ENCODE measurements around the gene MARK4.

- TF ChIP-seq POLR2A (IDR thresholded peaks at IDR 0.05; ENCODE audit: low read depth, low read length) (no peak), TAF1 (IDR thresholded peaks at IDR 0.05; ENCODE audit: borderline replicate concordance, low read depth, low read length) (no peak)
These were observed 27.2 kb upstream of the MARK4 start for GRCh38 chr19:45223879-45224278.
